Adipocyte (in vitro differentiated cells): ENCODE data around the gene SLC36A3.
A peak's percentile ranks its signal among the peaks of the same experiment; 100 is the strongest.
"Not testable (repeated sequence)": the region's sequence is repeated elsewhere in the genome, so short reads cannot be mapped to it uniquely, and the experiment has no call there.

Experiments used
- DNase-seq: peaks from one replicate; pipeline ENCODE4 v3.0.0-alpha.2; 2015; ENCODE audit warnings: low read depth
- H3K27me3 ChIP-seq: replicated peaks from 2 replicates; pipeline ENCODE4 v1.7.0; 2013; ENCODE audit warnings: mild to moderate bottlenecking, low read length, moderate library complexity; ENCODE audit not compliant: control insufficient read depth, insufficient read depth
- H3K36me3 ChIP-seq: 2 replicates; pipeline ENCODE4 v1.7.0; 2013; ENCODE audit warnings: low read length, mild to moderate bottlenecking, moderate library complexity; ENCODE audit not compliant: control insufficient read depth, insufficient read depth, severe bottlenecking
- H3K4me1 ChIP-seq: 2 replicates; pipeline ENCODE4 v1.7.0; 2013; ENCODE audit warnings: mild to moderate bottlenecking, low read length, moderate library complexity; ENCODE audit not compliant: control insufficient read depth, insufficient read depth
- H3K4me3 ChIP-seq: 2 replicates; pipeline ENCODE4 v1.7.0; 2013; ENCODE audit warnings: mild to moderate bottlenecking, low read length, moderate library complexity
- H3K9ac ChIP-seq: 2 replicates; pipeline ENCODE4 v1.7.0; 2013; ENCODE audit warnings: mild to moderate bottlenecking, low read length, moderate library complexity
- H3K9me3 ChIP-seq: 2 replicates; pipeline ENCODE4 v1.7.0; 2013; ENCODE audit warnings: mild to moderate bottlenecking, low read length, moderate library complexity; ENCODE audit not compliant: control insufficient read depth

SLC36A3 gene

DNA sequence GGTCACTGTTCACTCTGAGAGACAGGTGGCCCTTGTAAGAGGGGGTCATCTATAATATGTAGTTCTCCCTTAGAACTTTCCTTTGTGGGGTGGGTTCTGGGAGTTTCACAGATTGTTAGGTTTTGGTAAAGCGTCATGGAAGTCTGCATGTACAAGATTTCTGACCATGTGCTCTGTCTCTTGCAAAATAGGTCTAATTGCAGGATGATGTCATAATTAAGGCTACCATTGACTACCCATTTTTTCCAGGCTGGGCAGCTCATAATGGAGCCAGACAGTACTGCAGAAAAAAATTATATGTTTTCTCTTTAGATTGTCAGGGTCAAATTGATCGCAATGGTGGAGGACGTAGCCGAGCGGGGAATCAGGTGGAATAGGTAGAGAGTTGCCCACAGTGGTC, 54.3 kb downstream of the SLC36A3 start:
- H3K4me1 ChIP-seq = peaks cover 9% of the 10 kb centered on the region
- peaks cover 6% of the 10 kb centered on the region for H3K27me3 ChIP-seq
- H3K9ac ChIP-seq = no peak overlapping the region
- no peak for DNase-seq
- H3K36me3 ChIP-seq = no peaks in the 10 kb centered on the region
- H3K9me3 ChIP-seq = no peaks in the 10 kb centered on the region
- H3K4me3 ChIP-seq = no peak overlapping the region

DNA sequence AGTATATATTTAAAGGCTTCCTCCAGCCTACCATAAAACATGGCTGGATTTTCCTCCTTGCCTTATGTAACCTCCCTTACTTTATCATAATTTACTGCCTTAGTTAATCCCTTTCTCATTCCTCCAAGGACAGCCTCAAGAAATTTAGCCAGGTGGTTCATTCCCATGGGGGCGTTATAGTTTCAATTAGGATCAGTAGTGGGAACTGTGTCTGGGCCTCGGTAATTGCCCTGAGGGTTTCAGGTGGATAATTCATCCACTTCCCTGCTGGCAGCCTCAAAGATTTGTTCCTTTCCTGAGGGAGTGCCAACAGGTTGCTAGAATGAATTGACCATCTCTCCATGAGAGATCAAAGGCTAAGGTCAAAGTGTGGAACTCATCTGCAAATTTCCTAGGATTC, 54.9 kb downstream of the SLC36A3 start:
- Histone ChIP-seq H3K4me1 (peaks cover 3% of the 10 kb centered on the region), H3K27me3 (peaks cover 6% of the 10 kb centered on the region), H3K36me3 (no peaks in the 10 kb centered on the region), H3K9ac (no peak overlapping the region), H3K9me3 (no peaks in the 10 kb centered on the region), H3K4me3 (no peak overlapping the region)
- DNase-seq = no peak

DNA sequence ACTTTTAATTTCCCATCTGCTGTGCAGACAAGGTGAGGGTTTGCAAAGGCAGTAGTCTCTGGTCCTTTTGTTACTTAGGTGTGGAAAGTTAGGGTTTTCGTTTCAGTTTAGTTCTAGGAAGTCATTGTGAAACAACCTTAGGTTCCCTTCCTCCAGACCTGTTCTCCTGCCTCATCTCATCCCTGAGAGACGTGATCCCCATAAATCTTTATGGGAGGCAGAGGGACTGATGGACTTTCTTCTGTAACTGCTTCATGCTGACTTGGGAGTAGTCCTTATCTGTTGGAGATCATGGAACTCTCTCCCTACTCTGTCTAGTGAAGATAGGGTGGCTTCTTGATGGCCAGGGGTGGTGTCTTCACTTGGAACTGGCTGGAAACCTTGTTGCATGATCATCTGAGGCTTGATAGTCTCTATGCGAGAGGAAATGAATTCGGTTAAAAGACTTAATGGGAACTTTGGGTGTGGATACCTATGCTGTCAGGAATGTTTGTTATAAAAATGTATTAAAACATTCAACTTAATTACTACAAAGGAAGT, 57.8 kb downstream of the SLC36A3 start:
- Histone ChIP-seq H3K4me1 (no peaks in the 10 kb centered on the region), H3K9ac (no peak overlapping the region), H3K4me3 (no peak overlapping the region), H3K36me3 (no peaks in the 10 kb centered on the region), H3K9me3 (no peaks in the 10 kb centered on the region), H3K27me3 (peaks cover 6% of the 10 kb centered on the region)
- DNase-seq = no peak

DNA sequence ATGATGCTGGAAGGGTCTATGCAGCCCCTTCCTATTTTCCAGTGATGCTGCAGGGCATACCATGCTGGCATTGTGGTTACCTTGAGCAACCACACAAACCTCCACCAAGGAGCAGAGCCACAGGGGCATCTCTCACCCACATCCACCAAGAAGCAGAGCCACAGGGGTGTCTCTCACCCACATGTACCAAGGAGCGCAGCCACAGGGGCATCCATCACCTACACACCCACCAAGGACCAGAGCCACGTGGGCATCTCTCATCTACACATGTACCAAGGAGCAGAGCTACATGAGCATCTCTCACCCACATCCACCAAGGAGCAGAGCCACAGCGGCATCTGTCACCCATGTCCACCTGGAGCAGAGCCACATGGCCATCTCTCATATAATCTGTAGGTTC, 59.4 kb downstream of the SLC36A3 start:
- Histone ChIP-seq H3K36me3 (no peaks in the 10 kb centered on the region), H3K4me3 (no peak overlapping the region), H3K9me3 (no peaks in the 10 kb centered on the region), H3K9ac (no peak overlapping the region), H3K4me1 (no peaks in the 10 kb centered on the region), H3K27me3 (peaks cover 8% of the 10 kb centered on the region)
- DNase-seq = no peak

DNA sequence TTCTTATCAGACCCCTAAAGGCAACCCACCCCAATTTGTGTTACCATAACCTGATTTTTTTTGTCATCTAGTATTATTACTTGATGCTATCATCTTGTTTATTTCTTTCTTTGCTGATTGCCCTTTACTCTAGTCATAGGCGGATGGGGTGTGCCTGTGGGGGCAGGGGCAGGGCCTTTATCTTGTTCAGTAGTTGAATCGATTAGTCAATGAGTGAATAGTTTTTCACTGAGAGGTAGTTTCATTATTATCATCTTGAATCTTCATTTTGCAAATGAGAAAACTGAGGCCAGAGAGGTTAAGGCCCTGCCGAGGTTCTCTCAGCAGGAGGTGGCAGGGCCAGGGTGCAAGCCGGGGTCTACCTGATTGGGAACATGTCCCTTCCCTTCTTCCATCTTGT, 60.0 kb downstream of the SLC36A3 start:
- Histone ChIP-seq H3K27me3 (peaks cover 3% of the 10 kb centered on the region), H3K9me3 (no peaks in the 10 kb centered on the region), H3K4me3 (no peak overlapping the region), H3K4me1 (peaks cover 2% of the 10 kb centered on the region), H3K36me3 (no peaks in the 10 kb centered on the region), H3K9ac (no peak overlapping the region)
- no peak for DNase-seq

DNA sequence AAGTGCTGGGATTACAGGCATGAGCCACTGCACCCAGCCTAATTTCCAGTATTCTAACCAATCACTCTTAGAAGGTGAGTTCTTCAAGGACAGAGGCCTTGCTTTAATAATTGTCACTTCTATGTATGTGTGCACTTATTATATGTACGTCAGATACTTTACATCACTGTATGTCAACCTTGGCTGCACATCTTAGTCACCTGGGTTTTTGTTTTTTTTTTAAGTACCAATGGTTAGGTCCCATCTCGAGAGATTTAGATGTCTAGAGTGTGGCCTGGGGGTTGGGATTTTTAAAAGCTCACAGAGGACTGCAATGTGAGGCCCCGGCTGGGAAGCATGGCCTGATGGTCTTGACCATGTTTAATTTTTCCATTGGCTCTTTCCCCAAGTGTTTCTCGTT, 60.4 kb downstream of the SLC36A3 start:
- DNase-seq = no peak
- Histone ChIP-seq H3K9me3 (no peaks in the 10 kb centered on the region), H3K27me3 (peaks cover 2% of the 10 kb centered on the region), H3K4me1 (peaks cover 7% of the 10 kb centered on the region), H3K9ac (no peak overlapping the region), H3K36me3 (no peaks in the 10 kb centered on the region), H3K4me3 (no peak overlapping the region)

DNA sequence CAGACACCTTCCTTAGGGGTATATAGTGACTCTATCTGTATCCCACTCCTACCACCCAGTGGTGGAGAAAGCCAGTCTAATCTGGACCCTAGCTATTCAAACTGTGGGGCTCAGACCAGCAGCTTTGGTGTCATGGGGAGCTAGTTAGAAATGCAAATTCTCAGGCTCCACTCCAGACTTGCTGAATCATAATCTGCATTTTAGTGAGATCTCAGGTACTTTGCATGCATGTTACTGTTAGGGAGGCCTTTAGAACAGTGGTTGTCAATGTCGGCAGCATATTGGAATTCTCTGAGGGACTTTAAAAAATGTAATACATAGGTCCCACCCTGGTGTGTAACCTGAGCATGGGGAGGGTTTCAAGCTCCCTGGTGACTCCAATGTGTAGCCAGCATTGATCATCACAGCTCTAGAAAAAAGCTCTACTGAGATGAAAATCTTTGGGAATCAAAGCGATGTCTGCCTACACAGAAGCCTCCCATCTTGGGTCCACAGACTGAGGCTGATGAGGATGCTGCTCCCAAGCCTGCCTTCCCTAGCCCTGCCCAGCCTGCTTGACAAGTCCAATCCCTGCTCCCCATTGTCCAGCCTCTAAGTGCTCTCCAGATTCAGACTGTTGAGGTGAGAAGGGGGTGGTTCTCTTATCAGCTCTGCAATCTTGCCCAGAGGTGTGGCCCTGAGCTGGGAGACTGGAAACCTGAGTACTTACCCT, 62.5 kb downstream of the SLC36A3 start:
- no peaks in the 10 kb centered on the region for H3K36me3 ChIP-seq
- H3K9me3 ChIP-seq = no peaks in the 10 kb centered on the region
- no peak for DNase-seq
- H3K4me1 ChIP-seq = peaks cover 9% of the 10 kb centered on the region
- H3K4me3 ChIP-seq = no peak overlapping the region
- H3K27me3 ChIP-seq = peaks cover 2% of the 10 kb centered on the region
- no peak overlapping the region for H3K9ac ChIP-seq

DNA sequence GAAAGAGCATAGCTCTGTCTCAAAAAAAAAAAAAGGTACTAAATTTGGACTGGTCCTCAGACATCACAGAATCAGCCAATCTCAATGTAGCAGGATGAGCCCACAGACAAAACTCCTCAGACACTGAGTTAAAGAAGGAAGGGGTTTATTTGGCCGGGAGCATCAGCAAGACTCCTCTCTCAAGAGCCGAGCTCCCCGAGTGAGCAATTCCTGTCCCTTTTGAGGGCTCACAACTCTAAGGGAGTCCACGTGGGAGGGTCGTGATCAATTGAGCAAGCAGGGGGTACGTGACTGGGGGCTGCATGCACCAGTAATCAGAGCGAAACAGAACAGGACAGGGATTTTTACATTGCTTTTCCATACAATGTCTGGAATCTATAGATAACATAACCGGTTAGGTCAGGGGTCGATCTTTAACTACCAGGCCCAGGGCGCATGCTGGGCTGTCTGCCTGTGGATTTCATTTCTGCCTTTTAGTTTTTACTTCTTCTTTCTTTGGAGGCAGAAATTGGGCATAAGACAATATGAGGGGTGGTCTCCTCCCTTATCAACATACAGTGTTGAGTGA, 63.2 kb downstream of the SLC36A3 start:
- H3K9ac ChIP-seq, DNase-seq, H3K36me3 ChIP-seq, H3K9me3 ChIP-seq, H3K4me3 ChIP-seq, H3K27me3 ChIP-seq: not testable (repeated sequence)
- peaks cover 10% of the 10 kb centered on the region for H3K4me1 ChIP-seq

DNA sequence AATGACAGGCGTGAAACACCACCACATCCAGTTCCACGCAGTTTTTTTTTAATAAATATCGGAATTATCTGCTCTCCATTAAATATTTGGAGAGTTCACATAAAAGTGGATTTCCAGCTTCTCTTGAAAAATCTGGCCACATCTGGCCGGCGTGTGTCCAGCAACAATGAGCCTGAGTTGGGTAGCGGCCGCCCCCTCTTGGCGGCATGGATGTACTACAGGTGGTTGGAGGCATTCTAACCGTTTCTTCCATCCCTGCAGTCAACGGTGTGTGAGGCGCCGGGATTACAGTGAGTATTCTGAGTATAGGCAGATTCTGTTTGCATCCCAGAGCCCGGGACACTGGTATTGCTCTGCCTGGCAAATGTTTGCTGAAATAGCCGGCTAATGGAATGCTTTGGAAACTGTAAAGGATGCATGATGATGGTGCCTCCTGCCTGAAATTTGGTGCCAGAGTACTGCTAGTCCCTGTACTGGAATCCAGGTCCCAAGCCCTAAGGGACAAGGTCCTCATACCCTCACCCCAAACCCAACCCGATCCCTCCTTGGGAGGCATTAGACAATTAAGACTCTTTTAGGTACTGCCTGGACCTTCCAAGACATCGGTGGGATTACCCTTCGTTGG, 64.2 kb downstream of the SLC36A3 start:
- Histone ChIP-seq H3K9ac (no peak overlapping the region), H3K27me3 (peaks cover 2% of the 10 kb centered on the region), H3K4me1 (peaks cover 20% of the 10 kb centered on the region), H3K4me3 (peak overlapping the region; percentile 52), H3K9me3 (no peaks in the 10 kb centered on the region), H3K36me3 (no peaks in the 10 kb centered on the region)
- DNase-seq = peak; percentile 76

DNA sequence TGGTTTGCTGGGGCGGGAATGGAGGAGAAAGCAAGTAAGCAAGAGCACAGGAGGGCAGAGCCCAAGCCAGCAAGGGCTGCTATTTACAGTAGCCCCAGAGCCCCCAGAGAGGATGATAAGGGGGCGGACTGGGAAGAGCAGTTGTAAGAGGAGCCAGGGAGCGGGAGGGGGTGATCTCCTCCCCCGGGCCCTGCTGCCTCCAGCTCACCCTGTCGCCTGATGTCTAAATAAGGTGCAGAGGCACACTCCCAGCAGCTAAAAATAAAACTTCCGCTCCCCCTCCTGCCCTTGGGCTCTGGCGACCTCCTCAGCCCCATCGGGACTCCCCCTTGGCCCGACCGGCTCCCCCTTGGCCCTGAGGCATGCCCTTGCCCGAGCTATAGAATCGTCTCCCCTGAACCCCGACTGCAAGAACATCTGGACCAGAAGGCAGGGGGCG, 65.2 kb downstream of the SLC36A3 start:
- Histone ChIP-seq H3K36me3 (no peaks in the 10 kb centered on the region), H3K4me1 (peaks cover 23% of the 10 kb centered on the region), H3K27me3 (peaks cover 2% of the 10 kb centered on the region), H3K9ac (no peak overlapping the region), H3K9me3 (no peaks in the 10 kb centered on the region), H3K4me3 (peak overlapping the region; percentile 52)
- no peak for DNase-seq

DNA sequence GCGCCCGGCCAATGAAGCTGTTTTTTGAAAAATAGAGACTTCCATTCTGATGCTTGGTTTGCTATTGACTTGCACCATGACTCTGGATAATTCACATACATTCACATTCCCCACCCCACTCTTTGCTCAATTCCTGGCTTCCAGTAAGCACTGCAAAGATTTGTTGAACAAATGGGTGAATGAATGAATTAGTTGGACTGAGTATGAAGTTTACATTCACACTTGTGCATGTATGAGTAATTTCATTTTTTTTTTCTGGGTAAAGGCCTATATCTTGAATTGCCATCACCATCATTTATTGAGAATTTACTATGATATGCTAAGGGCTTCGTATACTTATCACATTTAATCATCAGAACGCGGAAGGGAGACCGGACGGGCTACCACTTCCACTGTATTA, 65.9 kb downstream of the SLC36A3 start:
- Histone ChIP-seq H3K9ac (no peak overlapping the region), H3K4me3 (no peak overlapping the region), H3K36me3 (no peaks in the 10 kb centered on the region), H3K27me3 (peaks cover 2% of the 10 kb centered on the region), H3K9me3 (no peaks in the 10 kb centered on the region), H3K4me1 (peaks cover 23% of the 10 kb centered on the region)
- DNase-seq = no peak
